ENCODE results near the gene RB1. TPM values are rescaled to one million over a fixed set of nuclear protein-coding genes. Genes with fewer than 3 reads are reported as not detected.

The RB1 gene
- total RNA-seq (2022) (40.7 and 43.4 TPM in 2 replicates), Bru-seq, nascent RNA (percentile 82 among the genes with signal in this experiment), BruChase-seq, experiment 1, labeled RNA remaining after a 6-hour chase (percentile 81 among the genes with signal in this experiment), BruChase-seq, experiment 2, labeled RNA remaining after a 2-hour chase (percentile 75 among the genes with signal in this experiment)
- long read RNA-seq, full-length matches to known transcripts, result 56 of 78 reads
- long read RNA-seq, partial matches to known transcripts, result 8 of 78 reads
- long read RNA-seq, other reads (novel, unspliced or antisense), result 14 of 78 reads

GRCh38 chr13:48303359-48304142 is at the start of gene RB1:
RB1 (plus strand) TSS chr13:48303751; CDS start chr13:48303913, 162 bp downstream.
- CTCF ChIA-PET, result interaction anchor here (1.2 kb wide), 1 partner anchor 40 kb away, joined by 4 read pairs; no protein-coding TSS in a partner anchor

GRCh38 chr13:48253849-48254248 is 49.7 kb upstream of the RB1 start:
- no peak overlapping the region for H3K4me3 Mint-ChIP-seq (ENCODE audit: unreplicated experiment)
- DNase-seq (ENCODE audit: unreplicated experiment), result no peak
- peak overlapping the region; percentile 59 for H3K27ac Mint-ChIP-seq (ENCODE audit: low read depth, unreplicated experiment)
- POLR2A ChIA-PET, result interaction anchor here (1.4 kb wide), 1 partner anchor 12 kb away, joined by 4 read pairs; no protein-coding TSS in a partner anchor
- peaks cover 59% of the 10 kb centered on the region for H3K36me3 Mint-ChIP-seq (ENCODE audit: insufficient read depth, unreplicated experiment)
- no peaks in the 10 kb centered on the region for H3K9me3 Mint-ChIP-seq (ENCODE audit: unreplicated experiment)
- BruUV-seq (replicated peaks), result no TSS peak
- H3K27me3 Mint-ChIP-seq (ENCODE audit: insufficient read depth, unreplicated experiment), result no peaks in the 10 kb centered on the region
- intact Hi-C loops (cut with micrococcal nuclease), result no loop called here
- H3K4me1 Mint-ChIP-seq (ENCODE audit: insufficient read depth, unreplicated experiment), result no peaks in the 10 kb centered on the region
- TF ChIP-seq CTCF (IDR thresholded peaks at IDR 0.05; ENCODE audit: unreplicated experiment), result no peak
- CTCF ChIA-PET, result no interaction called here

More at GRCh38 chr13:48303359-48304142, at the start of gene RB1:
- Mint-ChIP-seq H3K9me3 (ENCODE audit: unreplicated experiment) (no peaks in the 10 kb centered on the region), H3K4me1 (ENCODE audit: insufficient read depth, unreplicated experiment) (peaks cover 16% of the 10 kb centered on the region), H3K27ac (ENCODE audit: low read depth, unreplicated experiment) (peak within 1 kb of the TSS; percentile 97), H3K27me3 (ENCODE audit: insufficient read depth, unreplicated experiment) (no peaks in the 10 kb centered on the region), H3K4me3 (ENCODE audit: unreplicated experiment) (peak within 1 kb of the TSS; percentile 86), H3K36me3 (ENCODE audit: insufficient read depth, unreplicated experiment) (peaks cover 17% of the 10 kb centered on the region)
- BruUV-seq (replicated peaks), result TSS peak; percentile 82
- POLR2A ChIA-PET, result interaction anchor here (0.7 to 5.8 kb wide), 28 partner anchors 11 to 779 kb away, joined by 3 to 92 read pairs (median 4); partner anchors contain the start of genes ITM2B, LPAR6, MED4 and NUDT15
- intact Hi-C loops (cut with micrococcal nuclease), result loop anchor here (1.0 kb wide), 2 partner anchors 70 to 176 kb away; partner anchors contain the start of gene ITM2B
- no peak for TF ChIP-seq CTCF (IDR thresholded peaks at IDR 0.05; ENCODE audit: unreplicated experiment)
- peak; percentile 92 for DNase-seq (ENCODE audit: unreplicated experiment)

DNA sequence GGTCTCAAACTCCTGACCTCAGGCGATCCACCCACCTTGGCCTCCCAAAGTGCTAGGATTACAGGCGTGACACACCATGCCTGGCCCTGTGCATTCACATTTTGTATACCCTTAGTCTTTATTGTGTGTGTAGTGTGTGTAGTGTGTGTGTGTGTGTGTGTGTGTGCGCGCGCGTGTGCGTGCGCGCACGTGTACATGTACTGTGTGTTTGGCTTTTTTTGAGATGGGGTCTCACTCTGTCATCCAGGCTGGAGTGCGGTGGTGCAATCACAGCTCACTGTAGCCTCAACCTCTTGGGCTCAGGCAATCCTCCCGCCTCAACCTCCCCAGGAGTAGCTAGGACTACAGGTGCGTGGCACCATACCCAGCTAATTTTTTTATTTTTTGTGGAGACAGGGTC is 48.5 kb upstream of the RB1 start:
- POLR2A ChIA-PET, result interaction anchor here (0.6 to 1.8 kb wide), 4 partner anchors 11 to 182 kb away, joined by 3 to 5 read pairs (median 4); no protein-coding TSS in a partner anchor

More for the DNA sequence above, 48.5 kb upstream of the RB1 start:
- DNase-seq (ENCODE audit: unreplicated experiment), result no peak
- Mint-ChIP-seq H3K9me3 (ENCODE audit: unreplicated experiment) (no peaks in the 10 kb centered on the region), H3K4me3 (ENCODE audit: unreplicated experiment) (no peak overlapping the region), H3K36me3 (ENCODE audit: insufficient read depth, unreplicated experiment) (peaks cover 68% of the 10 kb centered on the region), H3K4me1 (ENCODE audit: insufficient read depth, unreplicated experiment) (no peaks in the 10 kb centered on the region), H3K27me3 (ENCODE audit: insufficient read depth, unreplicated experiment) (no peaks in the 10 kb centered on the region), H3K27ac (ENCODE audit: low read depth, unreplicated experiment) (no peak overlapping the region)
- no TSS peak for BruUV-seq (replicated peaks)
- intact Hi-C loops (cut with micrococcal nuclease), result no loop called here
- no peak for TF ChIP-seq CTCF (IDR thresholded peaks at IDR 0.05; ENCODE audit: unreplicated experiment)
- CTCF ChIA-PET, result no interaction called here

All from MCF 10A (cell line).